CD4-positive, alpha-beta T cell treated with Interleukin-2 at 100 ng/mL for 4 hours (primary cell): ENCODE results near the gene RIPOR2.
"Not testable (repeated sequence)": the region's sequence is repeated elsewhere in the genome, so short reads cannot be mapped to it uniquely, and the experiment has no call there.

Experiments used
- DNase-seq: peaks from one replicate; pipeline ENCODE4 v3.0.0-alpha.2; 2020; ENCODE audit warnings: low spot score

Gene RIPOR2

GRCh38 chr6:24926647-24927046 lies 9.1 kb downstream of the RIPOR2 start:
- DNase-seq: not testable (repeated sequence)

DNA sequence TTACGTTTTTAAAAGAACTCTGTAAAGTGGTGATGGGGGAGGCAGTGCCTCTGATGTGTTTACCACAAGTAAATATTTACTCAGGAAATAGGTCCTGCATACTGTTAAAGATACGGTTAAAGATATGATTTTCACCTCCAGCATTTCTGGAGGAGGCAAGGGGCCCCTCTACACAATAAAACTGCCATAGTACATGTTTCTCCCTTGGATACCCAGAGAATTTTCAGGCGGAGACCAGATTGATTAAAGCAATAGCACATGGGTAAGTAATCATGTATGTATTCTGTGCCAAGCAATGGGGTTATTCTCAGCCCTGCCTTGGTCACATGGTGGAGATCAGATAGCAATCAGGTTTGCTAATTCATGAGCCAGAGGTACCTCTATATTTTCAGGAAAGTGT lies 9.6 kb downstream of the RIPOR2 start:
- DNase-seq: peak; percentile 52

DNA sequence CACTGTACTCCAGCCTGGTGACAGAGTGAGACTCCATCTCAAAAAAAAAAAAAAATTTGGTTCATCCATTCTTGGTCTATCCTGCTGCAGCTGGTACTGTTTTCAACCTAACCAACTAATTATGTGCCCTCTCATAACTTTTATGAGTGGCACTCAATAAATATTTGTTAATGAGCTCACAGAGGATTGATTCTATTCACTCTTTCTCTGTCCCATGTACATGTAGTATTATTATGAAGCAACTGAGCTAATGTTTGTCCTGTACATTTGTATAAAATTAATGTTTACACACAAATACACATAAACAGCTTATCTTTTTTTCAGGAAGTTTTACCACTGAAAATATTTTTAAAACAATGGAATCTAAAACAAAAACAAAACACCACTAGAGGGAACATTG lies 10.1 kb downstream of the RIPOR2 start:
- DNase-seq: no peak

- peak; percentile 64 for DNase-seq
These were observed 11.0 kb downstream of the RIPOR2 start for GRCh38 chr6:24924580-24925356.

DNA sequence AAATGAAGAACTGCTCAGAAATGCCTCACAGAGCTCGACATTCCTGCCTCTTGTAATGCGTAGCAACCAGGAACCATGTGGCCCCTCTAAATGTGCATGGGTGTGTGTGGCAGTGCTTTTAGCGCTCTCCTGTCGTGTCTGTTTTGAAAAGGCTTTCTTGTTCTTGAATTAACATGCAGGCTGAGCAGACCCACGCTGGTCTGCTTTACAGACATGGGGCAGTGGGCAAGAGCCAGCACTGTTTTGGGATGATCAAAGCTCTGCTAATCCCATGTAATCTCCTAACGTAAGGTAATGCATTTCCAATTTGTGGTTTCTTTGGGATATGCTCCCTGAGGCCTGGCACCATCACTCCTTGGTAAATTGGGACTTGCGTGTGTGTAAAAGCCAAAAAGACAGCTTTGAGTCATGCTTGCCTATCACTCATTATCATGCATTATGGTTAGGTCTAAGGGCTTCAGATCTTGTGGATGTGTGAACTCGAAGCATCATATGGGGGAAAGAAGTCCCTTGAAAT lies 11.8 kb downstream of the RIPOR2 start:
- no peak for DNase-seq

DNA sequence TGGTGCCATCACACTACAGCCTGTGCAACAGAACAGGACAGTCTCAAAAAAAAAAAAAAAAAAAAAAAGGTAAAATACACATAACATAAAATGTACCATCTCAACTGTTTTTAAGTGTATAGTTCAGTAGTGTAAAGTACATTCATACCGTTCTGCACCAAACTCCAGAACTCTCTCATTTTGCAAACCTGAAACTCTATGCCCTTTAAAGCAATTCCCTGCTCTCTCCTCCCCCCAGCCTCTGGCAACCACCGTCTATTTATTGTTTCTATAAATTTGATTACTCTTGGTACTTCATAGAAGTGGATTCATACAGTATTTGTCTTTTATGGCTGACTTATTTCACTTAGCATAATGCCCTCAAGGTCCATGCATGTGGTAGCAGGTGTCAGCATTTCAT lies 12.9 kb downstream of the RIPOR2 start:
- no peak for DNase-seq

- DNase-seq: no peak
These were observed 13.6 kb downstream of the RIPOR2 start for GRCh38 chr6:24922170-24922569.

DNA sequence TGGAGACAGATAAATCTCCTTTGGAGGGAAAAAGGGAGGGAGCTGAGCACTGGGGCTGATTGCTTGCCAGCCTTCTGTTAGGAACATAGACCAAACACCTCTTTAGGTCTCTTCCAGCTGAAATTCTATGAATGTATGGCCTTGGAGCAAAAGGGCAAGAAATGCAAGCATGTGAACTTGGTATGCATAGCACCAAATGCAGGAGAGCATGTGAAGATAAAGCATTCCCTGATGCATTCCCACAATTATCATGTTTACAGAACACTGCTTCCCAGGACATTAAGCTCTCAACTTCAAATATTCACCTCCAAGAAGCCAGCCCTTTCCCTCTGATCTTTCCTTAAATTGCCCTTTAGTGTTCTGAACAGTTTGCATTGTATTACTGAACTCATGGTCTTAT lies 15.6 kb downstream of the RIPOR2 start:
- no peak for DNase-seq

DNA sequence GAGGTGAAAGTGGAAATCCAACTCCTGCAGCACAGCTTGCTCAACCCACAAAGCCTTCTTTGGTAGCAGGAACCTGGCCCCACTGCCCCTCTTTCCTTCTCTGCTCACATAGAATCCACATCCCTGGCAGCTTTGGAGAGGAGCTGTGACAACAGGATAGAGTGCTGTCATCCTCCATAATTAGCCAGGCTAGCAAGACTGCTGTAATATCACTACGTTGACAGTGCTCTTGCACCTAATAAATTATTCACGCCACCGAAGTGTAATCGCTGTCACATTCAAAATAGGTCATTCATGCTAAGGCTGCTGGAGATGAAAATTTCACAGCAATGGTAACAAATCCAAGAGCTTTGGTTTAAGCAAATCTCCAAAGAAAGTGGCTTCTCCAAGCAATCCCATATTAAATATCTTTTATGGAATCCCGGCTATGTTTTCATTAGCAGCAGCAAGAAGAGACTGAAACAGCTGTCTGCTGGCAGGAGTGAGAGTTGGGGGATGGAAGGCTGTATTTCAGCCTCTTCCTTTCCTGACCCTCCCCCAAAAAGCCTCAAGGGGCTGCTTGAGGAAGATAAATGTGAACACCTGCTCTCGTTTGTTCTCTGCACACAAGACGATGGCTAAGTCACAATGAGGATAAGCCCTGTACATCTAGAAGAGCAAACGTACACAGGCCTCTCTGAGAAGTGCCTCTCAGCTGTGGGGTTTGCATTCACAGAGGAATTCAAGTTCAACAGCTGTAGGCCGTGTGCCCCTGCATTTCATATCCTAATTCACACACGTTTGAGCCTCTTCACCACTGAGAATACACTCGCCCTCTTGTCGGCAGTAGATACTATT lies 16.5 kb downstream of the RIPOR2 start:
- DNase-seq: no peak

DNA sequence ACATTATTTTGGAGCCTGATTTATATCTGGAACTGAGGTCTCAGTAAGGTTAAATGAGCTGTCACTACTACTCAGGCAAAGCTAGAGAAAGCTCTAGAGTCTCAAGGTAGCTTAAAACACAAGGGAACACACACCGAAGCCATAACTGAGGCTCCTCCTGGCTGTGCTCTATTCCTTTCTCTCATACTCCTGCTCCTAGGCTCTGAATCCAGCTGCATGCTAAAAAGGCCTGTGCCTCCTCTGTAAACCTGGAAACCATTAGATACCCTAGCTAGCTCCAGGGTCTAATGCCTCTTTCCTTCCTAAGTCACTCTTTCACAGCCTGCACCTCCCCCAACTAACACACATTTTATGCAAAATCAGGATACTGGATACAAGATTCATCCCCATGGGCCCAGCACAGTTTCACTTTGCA lies 17.1 kb downstream of the RIPOR2 start:
- no peak for DNase-seq

DNA sequence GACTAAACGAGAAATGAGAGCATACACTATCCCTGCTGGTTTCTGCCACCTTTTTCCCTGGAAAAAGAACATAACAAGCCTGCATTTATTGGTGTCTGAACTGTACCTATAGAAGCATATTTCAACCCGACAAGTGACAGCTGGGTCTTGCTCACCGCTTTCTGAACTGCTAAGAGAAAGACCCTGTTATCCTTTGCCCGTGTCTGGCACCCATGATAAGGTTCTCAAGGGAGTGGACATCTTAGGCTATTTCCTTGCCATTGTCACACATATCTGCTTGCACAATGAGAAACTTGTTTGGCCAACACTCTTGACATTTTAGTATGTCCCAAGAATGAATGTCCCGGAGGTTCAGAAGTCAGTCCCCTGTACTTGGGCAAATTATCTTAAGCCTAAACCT lies 19.3 kb downstream of the RIPOR2 start:
- DNase-seq: no peak

GRCh38 chr6:24915641-24916040 lies 20.1 kb downstream of the RIPOR2 start:
- no peak for DNase-seq

DNA sequence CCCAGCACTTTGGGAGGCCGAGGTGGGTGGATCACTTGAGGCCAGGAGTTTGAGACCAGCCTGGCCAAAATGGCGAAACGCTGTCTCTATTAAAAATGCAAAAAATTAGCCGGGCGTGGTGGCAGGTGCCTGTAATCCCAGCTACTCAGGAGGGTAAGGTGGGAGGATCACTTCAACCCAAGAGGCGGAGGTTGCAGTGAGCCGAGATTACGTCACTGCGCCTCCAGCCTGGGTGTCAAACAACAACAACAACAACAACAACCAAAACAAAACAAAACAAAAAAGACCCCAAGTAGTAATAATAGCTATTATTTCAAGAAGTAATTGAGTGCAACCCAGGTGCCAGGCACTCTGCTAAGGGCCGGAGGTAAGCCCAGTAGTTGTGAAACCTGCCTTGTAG lies 21.7 kb downstream of the RIPOR2 start:
- not testable (repeated sequence) for DNase-seq

GRCh38 chr6:24911796-24912382 lies 23.9 kb downstream of the RIPOR2 start:
- no peak for DNase-seq

DNA sequence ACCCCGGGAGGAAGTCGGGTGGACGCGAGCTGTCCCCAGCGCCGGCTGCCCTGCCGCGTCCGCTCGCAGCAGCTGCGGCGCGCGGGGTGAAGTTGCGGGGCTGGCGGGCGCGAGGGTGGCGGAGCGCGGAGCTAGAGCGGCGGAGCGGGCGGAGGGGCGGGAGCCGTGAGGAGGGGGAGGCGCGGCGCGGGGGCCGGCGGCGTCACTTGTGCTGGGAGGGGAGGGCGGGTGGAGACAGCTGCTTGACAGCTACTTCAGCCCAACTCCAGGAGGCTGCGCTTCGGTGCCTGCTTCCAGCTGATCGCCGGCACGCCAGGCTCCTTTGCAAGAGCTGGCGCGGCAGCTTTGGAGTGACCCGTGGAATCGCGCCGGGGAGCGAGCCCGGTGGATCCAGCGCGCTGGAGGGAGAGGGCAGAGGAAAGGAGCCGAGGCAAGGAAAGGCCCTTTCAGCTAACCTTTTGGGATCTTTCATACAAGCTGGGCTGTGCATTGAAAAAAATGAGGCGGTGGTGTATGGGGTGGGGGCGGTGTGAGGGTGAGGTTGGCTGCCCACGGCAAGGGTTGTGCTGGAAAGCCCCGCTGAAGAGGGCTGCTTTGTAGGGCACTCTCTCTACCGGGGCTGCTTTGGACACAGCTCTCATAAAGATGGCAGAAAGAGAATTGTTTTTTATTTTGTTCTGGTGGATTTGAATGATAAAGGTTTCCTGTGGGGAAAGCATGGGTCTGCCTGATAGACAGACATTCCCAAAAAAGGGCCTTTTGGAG lies 24.6 kb downstream of the RIPOR2 start:
- peak; percentile 50 for DNase-seq

- DNase-seq: no peak
These were observed 25.3 kb downstream of the RIPOR2 start for GRCh38 chr6:24910331-24910960.

DNA sequence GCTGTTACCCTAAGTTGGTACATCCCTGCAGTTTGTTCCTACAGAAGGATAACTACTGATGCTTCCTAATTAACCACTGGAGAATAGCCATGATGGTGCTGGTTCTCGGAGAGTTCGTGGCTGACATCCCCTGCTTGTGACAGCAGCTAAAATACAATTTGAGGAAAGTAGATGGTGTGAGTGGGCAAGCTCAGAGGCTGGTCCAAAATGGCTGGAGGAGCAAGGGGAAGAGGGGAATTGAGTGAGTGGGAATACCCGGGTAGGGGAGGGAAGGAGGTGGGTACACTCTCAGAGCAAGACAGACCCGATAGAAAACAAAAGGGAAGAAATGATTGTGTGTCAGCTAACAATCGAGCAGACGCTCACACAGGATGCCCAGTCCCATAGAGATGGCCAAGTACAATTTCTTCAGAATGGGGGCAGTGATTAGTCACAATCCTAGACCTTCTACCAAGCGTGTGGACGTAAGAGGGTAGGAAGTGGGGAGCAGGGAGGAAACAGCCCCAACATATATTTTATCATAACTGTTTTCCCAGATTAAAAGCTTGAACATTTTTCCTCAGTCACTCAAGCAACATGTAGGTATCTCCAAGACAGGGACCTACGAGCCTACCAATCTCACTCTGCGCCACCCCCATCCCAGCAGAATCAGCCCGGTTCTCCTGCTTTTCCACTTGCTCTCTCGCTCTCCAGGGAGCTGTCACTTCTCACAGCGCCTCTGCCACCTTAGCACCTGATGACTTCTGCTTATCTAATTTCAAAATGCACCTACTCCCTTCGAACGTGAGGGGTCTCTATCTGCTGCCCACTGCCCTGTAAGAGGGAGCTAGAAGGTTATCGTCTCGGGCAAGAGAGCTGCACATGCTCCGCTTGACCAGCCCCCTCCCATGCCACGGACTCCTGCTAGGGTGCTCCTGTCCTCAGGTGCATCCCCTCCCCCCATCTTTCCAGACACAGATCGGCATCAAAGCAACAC lies 26.2 kb downstream of the RIPOR2 start:
- no peak for DNase-seq

DNA sequence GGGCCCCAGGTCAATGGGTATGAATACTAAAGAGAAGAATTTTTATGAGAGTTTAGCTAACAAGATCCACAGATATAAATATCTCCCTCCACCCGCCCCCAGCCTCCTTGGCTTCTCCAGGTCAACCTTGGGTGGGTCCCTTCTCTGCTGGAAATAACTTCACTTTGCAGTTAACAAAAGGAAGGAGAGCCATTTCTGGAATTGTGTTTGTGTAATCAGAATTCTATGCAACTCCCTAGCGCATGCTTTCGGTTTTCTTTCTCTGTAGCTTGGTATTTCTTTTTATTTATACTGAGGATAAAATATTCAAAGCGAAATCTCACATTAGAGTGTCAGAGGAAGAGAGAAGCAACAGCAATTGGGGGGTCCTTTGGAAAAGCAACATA lies 27.1 kb downstream of the RIPOR2 start:
- DNase-seq: no peak

- DNase-seq: no peak
These were observed 27.7 kb downstream of the RIPOR2 start for GRCh38 chr6:24907919-24908649.

DNA sequence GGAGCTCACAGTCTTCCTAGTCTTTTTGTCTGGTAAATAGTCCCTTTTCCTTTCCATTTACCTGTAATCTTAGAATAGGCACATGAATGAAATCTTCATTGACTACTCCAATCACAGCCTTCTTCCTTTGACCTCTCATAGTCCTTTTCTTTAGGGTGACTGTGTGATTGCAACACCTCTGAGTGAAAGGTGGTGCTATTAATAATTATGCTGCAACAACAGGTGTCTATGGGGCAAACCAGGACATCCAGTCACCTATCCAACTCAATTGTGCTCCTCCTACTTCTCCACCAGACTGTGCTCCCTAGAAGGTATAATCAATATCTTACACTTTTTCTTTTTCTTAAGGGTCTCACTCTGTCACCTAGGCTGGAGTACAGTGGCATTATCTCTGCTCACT lies 29.4 kb downstream of the RIPOR2 start:
- no peak for DNase-seq
